Heart left ventricle (tissue), 16 donors: ENCODE data around the gene MYLK4. TPM values are rescaled to one million over a fixed set of nuclear protein-coding genes. Genes with fewer than 3 reads are reported as not detected.

Experiments used
- ATAC-seq, 4 donors: fragments of 200-7000 bp; cut with Tn5 transposase; one replicate each; pipeline ENCODE4 v1.9.1; 2020 to 2022; ENCODE audit warnings: moderate library complexity in 4 of 4, mild to moderate bottlenecking in 3 of 4, moderate number of reproducible peaks in 1 of 4
- DNase-seq, 5 donors: peaks; one replicate each; pipeline ENCODE4 v3.0.0-alpha.2; 2020
- H3K27ac ChIP-seq, 12 donors: fragments of 200-600 bp; sonication (generic) in 4 of 12; one replicate each; pipeline versions ENCODE4 v1.5.0 to v1.8.0; 2016 to 2022; ENCODE audit warnings: mild to moderate bottlenecking in 2 of 12
- H3K27me3 ChIP-seq, 9 donors: fragments of 200-600 bp; sonication (generic) in 2 of 9; one replicate each; pipeline versions ENCODE4 v1.5.1 to v1.8.0; 2016 to 2022; ENCODE audit warnings: mild to moderate bottlenecking in 3 of 9
- H3K36me3 ChIP-seq, 9 donors: fragments of 200-600 bp; sonication (generic) in 2 of 9; one replicate each; pipeline versions ENCODE4 v1.5.0 to v1.8.0; 2018 to 2022; ENCODE audit warnings: mild to moderate bottlenecking in 2 of 9
- H3K4me1 ChIP-seq, 12 donors: fragments of 200-600 bp; sonication (generic) in 4 of 12; one replicate each; pipeline versions ENCODE4 v1.5.0 to v1.8.0; 2016 to 2022; ENCODE audit warnings: mild to moderate bottlenecking in 3 of 12
- H3K4me3 ChIP-seq, 12 donors: fragments of 200-600 bp; sonication (generic) in 4 of 12; one replicate each; pipeline versions ENCODE4 v1.5.0 to v1.8.0; 2017 to 2022; ENCODE audit warnings: mild to moderate bottlenecking in 9 of 12, moderate library complexity in 4 of 12
- H3K9me3 ChIP-seq, 12 donors: fragments of 200-600 bp; sonication (generic) in 4 of 12; one replicate each; pipeline versions ENCODE4 v1.5.0 to v1.8.0; 2016 to 2022; ENCODE audit warnings: mild to moderate bottlenecking in 1 of 12
- POLR2A ChIP-seq, 2 donors: fragments of 450-650 bp; IDR thresholded peaks; one replicate each; pipeline ENCODE4 v1.6.1; 2017; ENCODE audit warnings: antibody characterized with exemption in 2 of 2, mild to moderate bottlenecking in 2 of 2, moderate library complexity in 2 of 2
- WGBS, 4 donors: extraction: QIAGEN DNeasy Blood & Tissue Kit in 2 of 4; methylation state at CpG; one replicate each; pipeline versions ENCODE4 v1.1.5 to v1.1.7; 2013 to 2018; 5-methylcytosine and 5-hydroxymethylcytosine counted together
- intact Hi-C, 10 donors: fragments of 100-400 bp; cut with DNase I; formaldehyde crosslinking; loops; one replicate each; pipeline versions ENCODE4 v1.11.1 to v1.14.2; 2022
- polyA plus RNA-seq, 2 donors: library from polyadenylated mRNA; stranded (reverse); fragments of 200-250 nt; gene quantifications; one replicate each; pipeline ENCODE4 v1.2.3, GENCODE V29; 2013
- total RNA-seq, 9 donors: library from RNA; depleted of rRNA in 2 of 9; stranded (reverse); fragments of >200 nt in 2 of 9; fragmentation: NEBNext Ultra II Directional in 3 of 9; extraction: Animal tissue kit (Norgen Biotek cat#: 25700) in 3 of 9; gene quantifications; one replicate each; pipeline versions ENCODE4 v1.1.0 to v1.2.4, GENCODE V29; 2016 to 2023
- TF ChIP-seq, protein P1 (sequence below), 12 donors: fragments of 200-600 bp; sonication (generic) in 4 of 12; IDR thresholded peaks; one replicate each; pipeline versions ENCODE4 v1.5.0 to v1.8.0; 2018 to 2022; ENCODE audit warnings: antibody characterized with exemption in 12 of 12, mild to moderate bottlenecking in 5 of 12
- donor health status: ischemic (EF 13 %, LVEDD 7.1; RV severe dilation, severe dysfunction).
- donor health status: healthy with polysubstance abuse.
- donor health status: DM: no; HTN: yes; CAD: no.
- donor health status: DM: no; HTN: no; CAD: no.
- donor health status: ischemic (EF 25% LVEDD 6.9; RV normal size, moderate dysfunction).
- donor health status: ischemic (EF 25% LVEDD 5.7; RV mildly dilated, moderate dysfunction).
- donor health status: healthy.
- donor health status: DM: yes; HTN: yes; CAD: no.
- donor health status: ischemic (EF 35%, LVEDD 5.7; RV mildly dilated, moderate dysfunction).
- donor health status: nonischemic (EF 11% LVEDD 7.7; RV severe dilation, severe dysfunction).
- donor health status: DM: yes; HTN: yes; CAD: no.
- donor health status: PGD.
- donor health status: ischemic (EF 29% LVEDD 5.4; RV normal size, mild dysfunction).
- donor health status: nonischemic (EF 23%, LVEDD 6.1; RV moderate dilation, normal function).

MYLK4 gene
- total and polyA plus RNA-seq, 11 donors = 0.14 to 1.6 (median 0.52) TPM

DNA sequence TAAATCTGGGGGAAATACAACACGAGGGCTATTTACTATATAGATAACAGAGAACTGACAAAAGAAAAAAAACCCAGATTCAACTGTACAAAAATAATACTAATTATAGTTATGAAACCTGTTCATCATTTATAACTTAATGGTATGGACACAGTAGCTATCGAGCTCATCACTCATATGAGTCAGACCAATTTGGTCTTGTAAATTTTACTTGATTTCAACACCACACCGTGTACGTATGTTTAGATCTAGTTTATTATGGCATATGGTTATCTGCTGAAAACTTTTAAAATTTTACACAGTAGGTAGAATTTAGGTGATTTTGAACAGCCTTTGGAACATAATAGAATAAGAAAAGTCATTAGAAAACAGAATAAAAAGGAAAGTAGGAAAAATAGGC, 5.5 kb downstream of the MYLK4 start:
- Histone ChIP-seq H3K36me3 (no peaks in the 10 kb centered on the region), H3K9me3 (no peaks in the 10 kb centered on the region), H3K4me3 (no peak overlapping the region), H3K27ac (peak overlapping the region in 1 of 12 donors; percentile 83), H3K4me1 (peaks cover 0 to 30% (median 12%) of the 10 kb centered on the region in 12 donors), H3K27me3 (no peaks in the 10 kb centered on the region)
- intact Hi-C loops = loop anchor here in 3 of 10 donors (5.0 kb wide), 1 partner anchor 1148 kb away; no protein-coding TSS in a partner anchor
- 90 to 96% (median 93%) methylated on average over 4 of the region's 4 CpGs for WGBS, 4 donors
- no peak for ATAC-seq
- no peak for DNase-seq
- TF ChIP-seq, protein P1, sequence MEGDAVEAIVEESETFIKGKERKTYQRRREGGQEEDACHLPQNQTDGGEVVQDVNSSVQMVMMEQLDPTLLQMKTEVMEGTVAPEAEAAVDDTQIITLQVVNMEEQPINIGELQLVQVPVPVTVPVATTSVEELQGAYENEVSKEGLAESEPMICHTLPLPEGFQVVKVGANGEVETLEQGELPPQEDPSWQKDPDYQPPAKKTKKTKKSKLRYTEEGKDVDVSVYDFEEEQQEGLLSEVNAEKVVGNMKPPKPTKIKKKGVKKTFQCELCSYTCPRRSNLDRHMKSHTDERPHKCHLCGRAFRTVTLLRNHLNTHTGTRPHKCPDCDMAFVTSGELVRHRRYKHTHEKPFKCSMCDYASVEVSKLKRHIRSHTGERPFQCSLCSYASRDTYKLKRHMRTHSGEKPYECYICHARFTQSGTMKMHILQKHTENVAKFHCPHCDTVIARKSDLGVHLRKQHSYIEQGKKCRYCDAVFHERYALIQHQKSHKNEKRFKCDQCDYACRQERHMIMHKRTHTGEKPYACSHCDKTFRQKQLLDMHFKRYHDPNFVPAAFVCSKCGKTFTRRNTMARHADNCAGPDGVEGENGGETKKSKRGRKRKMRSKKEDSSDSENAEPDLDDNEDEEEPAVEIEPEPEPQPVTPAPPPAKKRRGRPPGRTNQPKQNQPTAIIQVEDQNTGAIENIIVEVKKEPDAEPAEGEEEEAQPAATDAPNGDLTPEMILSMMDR (IDR thresholded peaks at IDR 0.05) = no peak
- no peak for TF ChIP-seq POLR2A (IDR thresholded peaks at IDR 0.05)

DNA sequence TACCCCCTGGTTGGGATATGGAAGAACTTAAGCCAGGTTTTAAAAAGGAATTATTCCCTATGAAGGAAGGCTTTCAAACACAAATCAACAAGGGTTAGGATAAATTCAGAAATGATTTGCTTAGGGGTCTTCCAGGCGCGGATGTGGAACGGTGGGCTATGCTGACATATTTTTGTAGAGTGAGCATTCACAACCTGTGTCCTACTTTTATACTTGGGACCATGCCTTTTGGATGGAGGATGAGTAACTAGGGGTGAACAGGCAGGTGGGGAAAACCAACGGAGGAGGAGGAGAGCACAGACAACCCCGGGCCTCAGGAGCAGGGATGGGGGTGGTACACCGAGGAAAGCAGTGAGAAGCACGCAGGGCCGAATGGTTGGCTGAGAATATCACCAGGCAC, 5.9 kb downstream of the MYLK4 start:
- WGBS, 4 donors = 84 to 94% (median 91%) methylated on average over 7 to 8 of the region's 8 CpGs
- ATAC-seq = no peak
- H3K27me3 ChIP-seq = no peaks in the 10 kb centered on the region
- no peaks in the 10 kb centered on the region for H3K36me3 ChIP-seq
- no peak for DNase-seq
- H3K9me3 ChIP-seq = no peaks in the 10 kb centered on the region
- no peak overlapping the region for H3K4me3 ChIP-seq
- peak overlapping the region in 9 of 12 donors; percentile 69 to 88 (median 82) for H3K27ac ChIP-seq
- intact Hi-C loops = loop anchor here in 3 of 10 donors (5.0 kb wide), 1 partner anchor 1147 kb away; no protein-coding TSS in a partner anchor
- peaks cover 0 to 30% (median 9%) of the 10 kb centered on the region in 12 donors for H3K4me1 ChIP-seq
- TF ChIP-seq POLR2A (IDR thresholded peaks at IDR 0.05) = no peak

DNA sequence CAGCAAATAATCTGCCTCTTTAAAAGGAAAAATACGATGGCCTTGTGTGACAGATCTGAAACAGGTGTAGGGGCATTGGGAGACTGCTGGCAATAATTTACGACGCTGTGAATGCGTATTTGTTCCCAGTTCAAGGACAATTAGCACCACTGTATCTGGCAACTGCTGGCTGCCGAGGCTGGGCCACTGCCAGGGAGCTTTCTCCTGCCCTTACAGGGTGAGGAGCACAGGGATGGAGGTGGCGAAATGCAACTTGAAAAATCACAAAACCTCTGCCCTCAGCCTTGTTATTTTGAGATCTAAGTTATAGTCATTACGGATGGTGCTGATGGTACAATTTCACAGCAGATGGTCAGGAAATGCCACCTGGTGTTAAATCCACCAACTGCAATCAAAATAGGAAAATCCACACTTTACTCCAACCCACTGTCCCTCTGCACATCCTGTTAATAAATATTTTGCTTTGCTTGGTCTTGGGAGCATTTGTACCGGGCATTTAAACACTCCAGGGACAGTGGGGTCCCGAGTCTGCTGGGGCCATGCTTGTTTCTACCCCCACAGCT, 6.4 kb downstream of the MYLK4 start:
- Histone ChIP-seq H3K9me3 (no peaks in the 10 kb centered on the region), H3K4me3 (peak overlapping the region in 7 of 12 donors; percentile 7 to 38 (median 29)), H3K36me3 (no peaks in the 10 kb centered on the region), H3K4me1 (peaks cover 0 to 25% (median 7%) of the 10 kb centered on the region in 12 donors), H3K27ac (peak overlapping the region; percentile 6 to 88 (median 76)), H3K27me3 (no peaks in the 10 kb centered on the region)
- intact Hi-C loops = no loop called here
- peak; percentile 84 to 90 (median 87) for ATAC-seq
- DNase-seq = peak; percentile 41 to 83 (median 79)
- TF ChIP-seq POLR2A (IDR thresholded peaks at IDR 0.05) = no peak
- TF ChIP-seq, protein P1 (IDR thresholded peaks at IDR 0.05) = peak in 4 of 12 donors; percentile 9 to 25 (median 22)
- WGBS, 4 donors = 40 to 65% (median 58%) methylated on average over 8 to 9 of the region's 9 CpGs

DNA sequence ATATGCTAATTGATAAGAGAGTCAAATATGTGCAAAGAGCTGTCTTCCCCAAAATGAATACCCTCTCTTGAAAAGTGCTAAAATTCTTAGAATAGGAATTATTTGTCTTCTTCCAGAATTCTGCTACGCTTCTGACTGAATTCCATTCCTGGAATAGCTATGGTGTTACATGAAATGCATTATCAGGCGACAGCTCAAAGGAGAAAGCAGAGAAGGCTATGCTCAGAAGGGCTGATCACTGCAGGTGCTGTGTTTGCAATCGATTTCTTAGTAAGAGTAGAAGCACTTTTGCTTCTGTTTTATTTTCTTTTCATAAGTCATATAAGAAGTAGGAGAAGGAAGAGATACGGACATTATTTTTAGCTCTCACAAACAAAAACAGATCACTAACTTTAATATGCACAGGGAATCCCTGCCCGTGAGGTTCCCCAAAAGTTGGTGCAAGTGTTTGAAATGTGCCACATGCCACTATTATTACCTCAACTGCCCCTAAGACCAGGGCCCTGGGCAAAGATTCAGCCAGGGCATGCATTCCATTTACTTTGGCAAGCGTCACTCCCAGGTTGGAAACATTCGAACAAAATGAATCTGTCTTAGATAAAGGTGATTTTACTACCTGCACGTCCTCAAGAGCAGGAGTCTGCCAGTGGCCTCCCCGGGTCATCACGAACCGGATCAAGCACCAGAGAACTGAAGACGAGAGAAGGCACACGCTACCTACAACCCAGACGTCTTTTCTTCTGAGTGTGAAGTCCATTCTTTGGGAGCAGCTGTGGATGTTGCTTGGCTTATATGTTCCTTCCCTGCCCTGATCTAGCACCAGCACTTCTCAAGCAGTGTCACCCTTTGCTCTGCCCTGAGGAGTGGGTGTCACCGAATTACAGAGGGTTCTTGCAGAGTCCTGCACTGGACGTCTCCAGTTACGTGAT, 7.2 kb downstream of the MYLK4 start:
- no peaks in the 10 kb centered on the region for H3K36me3 ChIP-seq
- peak overlapping the region; percentile 6 to 88 (median 76) for H3K27ac ChIP-seq
- peak overlapping the region in 7 of 12 donors; percentile 7 to 38 (median 29) for H3K4me3 ChIP-seq
- H3K9me3 ChIP-seq = no peaks in the 10 kb centered on the region
- ATAC-seq (peak; percentile 29 to 64 (median 58)), DNase-seq (no peak)
- intact Hi-C loops = no loop called here
- H3K4me1 ChIP-seq = peaks cover 0 to 22% (median 4%) of the 10 kb centered on the region in 12 donors
- no peaks in the 10 kb centered on the region for H3K27me3 ChIP-seq
- no peak for TF ChIP-seq POLR2A (IDR thresholded peaks at IDR 0.05)
- TF ChIP-seq, protein P1 (IDR thresholded peaks at IDR 0.05) = no peak
- WGBS, 4 donors = 51 to 67% (median 59%) methylated on average over 16 to 17 of the region's 17 CpGs
